OCI-LY7 (cell line): ENCODE data around the gene REM1.

Source experiments
- EZH2phosphoT487 ChIP-seq: fragments of 200-600 bp; sonication (generic); IDR thresholded peaks from 2 replicates; pipeline ENCODE4 v1.6.1; 2018; ENCODE audit warnings: low read depth, borderline replicate concordance, mild to moderate bottlenecking, mixed run types, antibody characterized with exemption, low read length, moderate library complexity, mixed read lengths
- TF ChIP-seq, protein P1 (sequence below): fragments of 200-600 bp; sonication (generic); conservative IDR thresholded peaks from 2 replicates; pipeline ENCODE4 v1.5.1; 2014; ENCODE audit warnings: mild to moderate bottlenecking, antibody characterized with exemption, low read length, moderate library complexity, mixed read lengths

- TF ChIP-seq, protein P1, sequence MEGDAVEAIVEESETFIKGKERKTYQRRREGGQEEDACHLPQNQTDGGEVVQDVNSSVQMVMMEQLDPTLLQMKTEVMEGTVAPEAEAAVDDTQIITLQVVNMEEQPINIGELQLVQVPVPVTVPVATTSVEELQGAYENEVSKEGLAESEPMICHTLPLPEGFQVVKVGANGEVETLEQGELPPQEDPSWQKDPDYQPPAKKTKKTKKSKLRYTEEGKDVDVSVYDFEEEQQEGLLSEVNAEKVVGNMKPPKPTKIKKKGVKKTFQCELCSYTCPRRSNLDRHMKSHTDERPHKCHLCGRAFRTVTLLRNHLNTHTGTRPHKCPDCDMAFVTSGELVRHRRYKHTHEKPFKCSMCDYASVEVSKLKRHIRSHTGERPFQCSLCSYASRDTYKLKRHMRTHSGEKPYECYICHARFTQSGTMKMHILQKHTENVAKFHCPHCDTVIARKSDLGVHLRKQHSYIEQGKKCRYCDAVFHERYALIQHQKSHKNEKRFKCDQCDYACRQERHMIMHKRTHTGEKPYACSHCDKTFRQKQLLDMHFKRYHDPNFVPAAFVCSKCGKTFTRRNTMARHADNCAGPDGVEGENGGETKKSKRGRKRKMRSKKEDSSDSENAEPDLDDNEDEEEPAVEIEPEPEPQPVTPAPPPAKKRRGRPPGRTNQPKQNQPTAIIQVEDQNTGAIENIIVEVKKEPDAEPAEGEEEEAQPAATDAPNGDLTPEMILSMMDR: no peak
- TF ChIP-seq EZH2phosphoT487: no peak
Measured at GRCh38 chr20:31516166-31516565, 41.1 kb downstream of the REM1 start.
